Fibroblast of skin of scalp (primary cell): ENCODE data around the gene KRTAP5-1.

Source experiments
- DNase-seq: peaks from one replicate; pipeline ENCODE4 v3.0.0-alpha.2; 2013

Gene KRTAP5-1

GRCh38 chr11:1542267-1542666 is 42.8 kb downstream of the KRTAP5-1 start:
- DNase-seq: no peak

GRCh38 chr11:1541474-1542204 is 43.4 kb downstream of the KRTAP5-1 start:
- DNase-seq: no peak

- no peak for DNase-seq
Measured at GRCh38 chr11:1540074-1540473, 45.0 kb downstream of the KRTAP5-1 start.

- DNase-seq: no peak
Measured at GRCh38 chr11:1538153-1538552, 46.9 kb downstream of the KRTAP5-1 start.

- DNase-seq: no peak
Measured at GRCh38 chr11:1536065-1536843, 48.8 kb downstream of the KRTAP5-1 start.

- DNase-seq: no peak
Measured at GRCh38 chr11:1534682-1535081, 50.4 kb downstream of the KRTAP5-1 start.
